HG02763 (cell line): ENCODE measurements around the gene ZFP69.
A peak's percentile ranks its signal among the peaks of the same experiment; 100 is the strongest.
"Not testable (repeated sequence)": the region's sequence is repeated elsewhere in the genome, so short reads cannot be mapped to it uniquely, and the experiment has no call there.

Experiments used
- ATAC-seq: cut with Tn5 transposase; IDR thresholded peaks from one replicate; pipeline ENCODE4 v1.9.1; 2021; ENCODE audit warnings: mild to moderate bottlenecking, moderate library complexity; ENCODE audit not compliant: unreplicated experiment

Gene ZFP69

DNA sequence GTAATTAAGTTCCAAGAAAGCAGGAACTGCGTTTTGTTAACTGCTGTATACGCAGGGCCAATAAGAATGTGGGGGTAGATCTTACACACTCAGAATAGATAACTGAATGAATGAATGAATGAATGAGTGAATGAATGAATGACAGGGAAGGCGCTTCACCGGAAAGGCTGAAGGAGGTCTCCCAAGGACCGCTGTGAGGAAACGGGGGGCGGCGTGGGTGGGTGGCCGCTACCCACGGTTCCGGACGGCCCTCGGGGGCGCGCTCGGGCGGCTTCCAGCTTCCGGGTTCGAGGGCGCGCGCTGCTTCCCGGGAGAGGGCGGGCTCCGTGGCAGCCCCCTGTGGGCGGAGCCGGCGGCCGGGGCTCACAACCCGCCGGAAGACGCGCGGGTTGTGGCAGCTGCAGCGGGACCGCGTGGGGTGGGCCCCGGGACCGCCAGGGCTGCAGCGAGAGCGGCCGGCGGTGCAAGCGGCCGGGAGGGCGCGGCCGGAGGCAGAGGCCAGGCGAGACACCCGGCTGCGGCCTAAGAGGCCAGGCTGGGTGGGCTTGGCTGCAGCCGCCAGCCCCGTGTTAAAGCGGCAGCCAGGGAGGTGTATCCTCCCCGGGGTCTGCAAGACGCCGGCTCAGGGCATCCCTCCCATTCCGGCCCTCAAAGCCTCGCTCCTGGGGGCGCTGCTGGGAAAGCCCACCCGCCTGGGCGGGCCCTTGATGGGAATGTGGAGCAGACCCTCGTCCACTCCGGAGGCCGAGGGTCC is at the start of gene ZFP69:
Gene ZFP69 (plus strand): TSS at position 367 of the 754 bp plus-strand sequence. CDS start 2,072 bp downstream, outside the sequence.
- peak; percentile 79 for ATAC-seq

DNA sequence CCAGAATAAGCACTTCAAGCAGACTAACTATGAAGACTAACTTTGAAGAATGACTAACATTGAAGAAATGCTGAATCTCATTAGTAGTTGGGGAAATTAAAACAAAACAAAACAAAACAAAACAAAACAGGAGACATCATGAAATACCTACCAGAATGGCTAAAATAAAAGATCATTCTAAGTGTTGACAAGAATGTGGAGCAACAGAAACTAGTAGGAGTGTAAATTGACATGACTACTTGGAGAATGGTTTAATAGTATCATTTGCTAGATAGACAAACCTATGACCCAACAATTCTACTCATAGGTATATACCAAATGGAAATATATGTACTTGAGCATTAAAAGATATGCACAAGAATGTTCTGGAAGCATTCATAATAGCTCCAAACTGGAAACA is 45.7 kb upstream of the ZFP69 start:
- no peak for ATAC-seq

DNA sequence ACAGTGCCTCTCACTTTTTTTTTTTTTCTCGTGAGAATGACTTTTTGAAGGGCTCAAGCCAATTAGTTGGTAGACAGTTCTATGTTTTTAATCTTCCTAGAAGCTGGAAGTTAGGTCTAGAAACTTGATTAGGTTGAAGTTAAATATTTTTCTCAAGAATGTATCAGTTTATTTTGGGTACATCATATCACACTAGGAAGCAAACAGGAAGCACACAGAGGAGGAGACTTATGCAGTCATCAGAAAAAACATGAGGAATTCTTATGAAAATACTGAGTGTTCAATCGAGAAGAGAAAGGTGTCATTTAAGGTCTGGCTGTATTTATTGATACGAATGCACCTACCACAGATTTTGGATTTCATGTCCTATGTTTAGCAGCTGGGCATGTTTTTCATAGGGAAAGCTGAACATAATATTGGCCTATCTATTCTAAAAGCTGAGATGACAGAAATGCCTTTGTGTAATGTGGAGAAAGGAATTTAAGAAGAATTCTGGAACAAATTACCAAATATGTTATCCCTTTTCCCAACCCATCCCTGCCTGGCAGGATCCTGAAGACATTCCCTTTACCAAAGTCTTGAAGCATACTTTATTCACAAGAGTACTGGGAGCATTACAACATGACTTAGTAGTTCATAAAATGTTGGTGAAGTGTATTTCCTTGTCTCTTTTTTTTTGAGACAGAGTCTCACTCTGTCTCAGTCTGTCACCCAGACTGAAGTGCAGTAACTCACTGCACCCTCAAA is 44.3 kb upstream of the ZFP69 start:
- no peak for ATAC-seq

DNA sequence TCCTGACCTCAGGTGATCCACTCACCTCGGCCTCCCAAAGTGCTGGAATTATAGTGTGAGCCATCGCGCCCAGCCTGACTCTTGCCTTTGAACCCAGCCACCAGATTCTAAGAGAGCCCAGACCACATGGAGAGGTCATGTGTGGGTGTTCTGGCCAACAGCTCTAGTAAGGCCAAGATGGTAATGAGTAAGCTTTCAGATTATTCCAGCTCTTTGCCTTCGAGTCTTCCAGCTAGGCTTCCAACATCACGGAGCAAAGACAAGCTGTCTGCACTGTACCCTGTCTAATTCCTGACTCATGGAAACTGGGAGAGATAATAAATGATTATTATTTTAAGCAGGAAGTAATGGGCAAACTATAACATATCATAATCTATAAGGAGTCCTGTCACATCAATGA is 41.6 kb upstream of the ZFP69 start:
- ATAC-seq = no peak

DNA sequence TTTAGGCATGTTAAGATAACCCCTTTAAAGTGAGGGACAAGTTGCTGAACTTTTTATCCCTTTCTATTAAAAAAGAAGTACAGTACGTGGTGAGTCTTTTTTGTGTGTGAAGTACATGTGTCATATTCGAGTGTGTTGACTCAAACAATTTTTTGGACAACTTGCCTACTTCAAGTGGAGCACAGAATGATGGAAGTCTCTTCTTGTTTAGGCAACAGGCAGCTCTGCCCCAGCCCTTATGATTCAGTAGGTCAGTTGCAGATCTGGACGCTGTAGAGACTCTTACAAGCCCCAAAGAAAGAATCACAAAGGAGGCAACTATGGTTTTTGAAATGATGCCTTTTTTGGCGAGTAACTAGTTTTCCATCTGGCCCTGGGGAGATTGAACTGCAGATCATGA is 41.2 kb upstream of the ZFP69 start:
- ATAC-seq = no peak

DNA sequence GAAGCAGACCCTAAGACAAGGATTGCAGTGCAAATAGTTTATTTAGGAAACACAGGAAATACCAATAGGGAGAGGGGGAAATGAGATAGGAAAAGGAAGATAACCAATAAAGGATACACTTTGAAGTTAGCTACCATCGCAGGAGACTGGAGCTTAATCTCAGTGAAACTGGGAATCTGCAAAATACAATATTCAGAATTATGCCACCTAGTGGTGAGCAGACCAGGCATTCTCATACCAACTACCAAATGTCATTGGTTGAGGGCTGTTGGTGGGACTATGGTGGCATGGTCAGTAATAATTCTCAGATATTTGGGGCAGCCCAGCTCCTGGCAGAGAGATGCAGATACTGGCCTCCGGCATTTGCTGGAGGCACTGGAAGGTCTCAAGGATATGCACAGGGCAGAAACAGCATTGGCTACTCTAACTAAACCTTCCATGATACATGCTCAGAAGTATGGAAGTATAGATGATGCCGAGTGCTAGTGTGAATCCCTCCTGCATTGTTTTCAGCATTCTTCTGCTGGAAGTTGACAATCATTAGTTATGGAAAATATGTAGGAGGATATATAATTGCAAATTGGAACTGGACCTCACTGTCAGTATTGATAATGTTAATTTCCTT is 38.6 kb upstream of the ZFP69 start:
- ATAC-seq = no peak

DNA sequence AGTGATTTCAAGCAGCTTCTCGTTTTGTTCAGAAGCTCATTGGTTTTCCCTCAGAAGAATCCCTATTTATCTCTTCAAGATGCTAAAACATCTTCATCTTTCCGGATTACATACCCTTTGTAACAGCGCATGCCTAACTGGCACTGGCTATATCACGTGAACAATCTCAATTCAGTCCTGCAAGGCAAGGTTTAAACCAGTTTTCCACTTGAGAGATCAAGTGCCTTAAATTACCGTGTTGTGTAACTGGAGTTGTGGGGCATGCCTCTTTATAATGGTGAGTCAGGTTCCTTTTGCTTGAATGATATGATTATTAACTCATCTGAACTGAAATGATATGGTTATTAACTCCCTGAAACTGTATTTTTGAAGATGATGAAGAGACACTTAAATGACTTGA is 37.8 kb upstream of the ZFP69 start:
- no peak for ATAC-seq

DNA sequence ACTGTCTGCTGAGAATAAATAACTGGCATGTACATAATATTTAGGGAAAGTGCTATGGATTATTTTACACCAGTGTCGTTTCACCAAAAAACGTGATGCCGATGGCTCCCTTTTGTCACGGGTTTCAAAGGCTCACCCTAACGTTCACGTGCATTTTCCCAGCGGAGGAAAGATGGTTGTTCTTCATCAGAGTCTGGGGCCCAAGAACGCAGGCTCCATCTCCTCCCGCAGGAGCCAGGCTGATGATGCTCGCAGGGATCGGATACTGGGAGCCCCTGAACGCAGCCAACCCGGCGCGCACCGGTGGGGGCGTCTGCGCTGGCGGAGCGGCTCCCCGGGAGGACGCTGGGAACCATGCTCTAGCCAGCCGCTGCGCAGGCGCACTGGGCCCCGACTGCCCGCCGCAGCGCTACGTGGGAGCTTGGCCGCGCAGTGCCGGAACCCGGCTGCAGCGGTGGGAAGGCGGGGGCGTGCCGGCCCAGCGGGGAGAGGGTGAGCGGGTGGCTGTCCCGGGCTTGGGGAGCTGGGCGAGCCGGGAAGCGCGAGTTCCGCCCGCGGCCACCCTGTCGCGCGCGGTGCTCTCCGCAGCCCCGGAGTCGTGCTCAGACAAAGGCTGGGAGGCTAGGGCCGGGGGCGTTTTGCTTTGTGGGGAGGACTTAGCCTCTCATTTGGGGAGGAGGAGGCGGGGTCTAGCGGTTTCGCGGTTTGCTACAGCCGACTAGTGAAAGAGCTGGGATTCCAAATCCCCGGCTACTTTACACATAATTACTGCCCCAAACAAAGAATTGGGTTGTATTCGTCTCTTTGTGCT is 27.2 kb upstream of the ZFP69 start, which contains the start of gene ZFP69B:
Gene ZFP69B (plus strand): TSS at position 793 of the 811 bp plus-strand sequence. CDS start 486 bp downstream, outside the sequence.
- peak; percentile 86 for ATAC-seq

DNA sequence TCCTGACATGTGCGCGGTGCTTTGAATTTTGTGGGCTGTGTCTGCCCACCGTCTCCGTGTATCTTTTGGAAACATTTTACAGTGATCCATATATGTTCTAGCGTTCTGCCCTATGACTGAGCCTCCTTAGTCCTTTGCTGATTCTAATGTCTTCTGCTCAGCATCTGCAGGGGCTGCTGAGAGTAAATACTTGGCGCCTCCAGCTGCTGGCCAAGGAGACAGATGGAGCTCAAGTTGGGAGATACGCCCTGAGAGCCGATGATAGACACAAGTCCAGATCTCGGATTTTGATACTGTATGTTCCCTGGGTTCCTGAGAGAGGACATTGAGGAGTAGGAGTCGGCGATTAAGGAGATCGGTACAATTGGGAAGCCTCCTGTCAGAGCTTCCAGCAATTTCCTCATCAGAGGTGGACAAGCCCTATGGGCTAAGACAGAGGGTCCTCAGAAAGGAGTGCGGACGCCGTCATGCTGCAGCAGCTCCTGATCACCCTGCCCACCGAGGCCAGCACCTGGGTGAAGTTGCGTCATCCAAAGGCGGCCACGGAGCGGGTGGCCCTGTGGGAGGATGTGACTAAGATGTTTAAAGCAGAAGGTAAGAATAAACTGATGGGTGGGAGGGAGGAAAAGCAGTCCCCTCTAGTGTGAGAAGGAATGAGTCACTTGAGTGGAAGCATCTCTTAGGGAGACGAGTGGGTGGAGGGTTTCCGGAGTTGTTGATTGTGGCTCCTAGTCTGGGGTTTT is 26.4 kb upstream of the ZFP69 start:
- ATAC-seq = peak; percentile 17

DNA sequence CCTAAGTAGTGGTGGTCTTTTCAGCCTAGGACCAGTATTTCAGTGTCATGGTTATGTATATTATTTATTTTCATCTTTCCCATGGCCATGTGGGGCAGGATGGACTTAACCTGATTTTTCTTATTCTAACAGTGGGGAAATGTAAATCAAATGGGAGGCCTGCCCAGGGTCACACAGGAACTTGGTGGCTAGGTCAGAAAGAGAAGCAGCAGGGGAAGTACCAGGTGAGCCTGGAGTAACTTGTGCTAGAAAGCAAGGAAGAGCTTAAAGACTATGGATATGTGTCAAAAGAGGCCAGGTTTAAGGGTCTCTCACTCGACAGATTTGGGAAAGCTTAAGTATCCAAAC is 25.9 kb upstream of the ZFP69 start:
- ATAC-seq = no peak

DNA sequence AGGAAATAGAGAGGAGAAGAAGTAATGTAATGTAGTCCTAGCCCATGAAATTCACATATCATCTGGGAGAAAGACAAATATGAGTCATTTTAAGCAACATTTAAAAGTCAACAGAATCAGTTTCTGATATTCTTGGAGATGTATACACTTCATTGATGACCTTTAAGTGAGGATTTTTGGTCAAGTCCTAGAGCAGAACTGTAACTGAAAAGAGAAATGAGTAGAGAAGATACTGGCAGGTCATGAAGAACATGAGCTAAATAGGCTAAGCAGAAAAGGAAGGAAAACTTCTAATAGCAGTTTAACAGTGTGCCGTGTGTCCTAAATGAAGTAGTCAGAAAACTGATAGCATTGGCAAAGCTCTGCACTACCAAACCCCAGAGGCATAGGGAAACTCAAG is 22.2 kb upstream of the ZFP69 start:
- no peak for ATAC-seq

DNA sequence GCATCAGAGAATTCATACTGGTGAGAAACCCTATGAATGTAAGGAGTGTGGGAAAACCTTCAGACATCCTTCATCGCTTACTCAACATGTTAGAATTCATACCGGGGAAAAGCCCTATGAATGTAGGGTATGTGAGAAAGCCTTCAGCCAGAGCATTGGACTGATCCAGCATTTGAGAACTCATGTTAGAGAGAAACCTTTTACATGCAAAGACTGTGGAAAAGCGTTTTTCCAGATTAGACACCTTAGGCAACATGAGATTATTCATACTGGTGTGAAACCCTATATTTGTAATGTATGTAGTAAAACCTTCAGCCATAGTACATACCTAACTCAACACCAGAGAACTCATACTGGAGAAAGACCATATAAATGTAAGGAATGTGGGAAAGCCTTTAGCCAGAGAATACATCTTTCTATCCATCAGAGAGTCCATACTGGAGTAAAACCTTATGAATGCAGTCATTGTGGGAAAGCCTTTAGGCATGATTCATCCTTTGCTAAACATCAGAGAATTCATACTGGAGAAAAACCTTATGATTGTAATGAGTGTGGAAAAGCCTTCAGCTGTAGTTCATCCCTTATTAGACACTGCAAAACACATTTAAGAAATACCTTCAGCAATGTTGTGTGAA is 14.0 kb upstream of the ZFP69 start:
- no peak for ATAC-seq

DNA sequence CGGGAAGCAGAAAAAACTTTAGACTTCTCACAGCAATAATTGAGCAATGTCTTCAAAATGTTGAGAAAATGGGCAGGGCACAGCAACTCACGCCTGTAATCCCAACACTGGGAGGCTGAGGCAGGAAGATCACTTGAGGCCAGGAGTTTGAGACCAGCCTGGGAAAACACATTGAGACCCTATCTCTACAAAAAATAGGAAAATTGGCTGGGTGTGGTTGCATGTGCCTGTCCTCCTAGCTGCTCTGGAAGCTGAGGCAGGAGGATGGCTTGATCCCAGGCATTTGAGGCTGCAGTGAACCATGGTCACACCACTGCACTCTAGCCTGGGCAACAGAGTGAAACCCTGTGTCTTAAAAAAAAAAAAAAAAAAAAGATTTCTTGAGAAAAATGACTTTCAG is 7.8 kb upstream of the ZFP69 start:
- no peak for ATAC-seq

DNA sequence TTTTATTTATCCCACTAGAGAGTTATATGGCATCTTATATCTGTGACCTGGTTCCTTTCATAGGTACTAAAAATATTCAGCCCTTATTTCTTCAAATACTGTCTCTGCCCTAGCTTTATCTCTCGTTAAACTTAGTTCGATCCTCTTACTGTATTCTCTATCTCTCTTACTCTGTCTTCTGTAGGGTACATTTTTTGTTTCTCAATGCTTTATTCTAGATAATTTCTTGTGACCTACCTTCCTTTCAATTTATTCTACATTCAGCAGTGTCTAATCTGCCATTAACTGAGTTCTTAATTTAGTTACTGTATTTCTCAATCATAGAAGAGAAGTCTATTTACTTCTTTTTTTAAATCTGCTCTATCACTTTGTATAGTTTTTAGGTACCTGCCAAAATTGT is 1.8 kb upstream of the ZFP69 start:
- no peak for ATAC-seq

DNA sequence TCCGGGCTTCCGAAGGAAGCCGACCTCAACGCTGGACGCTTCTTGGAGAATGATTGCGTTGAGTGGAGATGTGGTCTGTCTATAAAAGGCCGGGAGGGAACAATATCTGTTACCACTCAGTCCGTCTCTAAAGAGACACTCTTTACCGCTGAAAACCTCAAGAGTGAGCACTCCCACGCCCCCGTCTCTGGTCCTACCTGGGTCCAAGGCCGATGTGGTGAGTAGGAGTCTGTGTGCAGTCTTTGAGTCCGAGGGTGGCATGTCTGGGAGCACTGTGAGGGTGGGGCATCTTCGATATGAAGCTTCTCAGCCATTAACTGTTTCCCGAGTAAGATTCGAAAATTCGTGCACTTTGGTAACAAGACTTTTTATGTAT is 576 bp downstream of the ZFP69 start:
- no peak for ATAC-seq

DNA sequence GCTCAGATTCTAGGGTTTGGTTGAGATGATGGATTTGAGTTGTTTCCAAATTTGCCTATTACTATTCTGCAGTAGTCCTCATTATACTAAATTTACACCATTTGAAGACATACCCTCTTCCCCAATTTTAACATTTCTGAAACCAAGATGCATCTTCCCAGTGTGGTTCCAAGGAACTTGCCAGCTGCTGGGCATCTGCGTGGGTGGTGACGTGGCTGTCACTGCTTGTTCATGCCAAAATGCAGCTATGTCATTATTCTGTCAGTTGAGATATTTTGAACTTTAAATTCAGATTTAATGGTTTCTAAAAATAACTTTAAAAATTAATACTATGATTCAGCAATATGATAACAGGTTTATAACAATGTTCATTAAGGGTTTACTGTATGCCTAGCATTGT is 1.2 kb downstream of the ZFP69 start:
- ATAC-seq = no peak

DNA sequence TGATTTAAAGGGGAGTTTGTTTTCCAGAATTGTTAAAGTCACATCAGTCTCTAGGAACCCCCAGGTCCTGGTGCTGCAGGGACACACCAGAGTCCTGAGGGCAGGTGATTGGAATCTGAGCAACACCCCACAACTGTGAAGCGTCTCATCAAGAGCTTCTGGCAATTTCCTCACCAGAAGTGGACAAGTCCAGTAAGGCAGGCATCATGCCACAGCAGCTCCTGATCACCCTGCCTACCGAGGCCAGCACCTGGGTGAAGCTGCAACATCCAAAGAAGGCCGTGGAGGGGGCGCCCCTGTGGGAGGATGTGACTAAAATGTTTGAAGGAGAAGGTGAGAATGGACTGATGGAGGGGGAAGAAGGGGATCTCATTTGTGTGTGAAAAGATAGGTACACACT is 2.1 kb downstream of the ZFP69 start:
- ATAC-seq = no peak

DNA sequence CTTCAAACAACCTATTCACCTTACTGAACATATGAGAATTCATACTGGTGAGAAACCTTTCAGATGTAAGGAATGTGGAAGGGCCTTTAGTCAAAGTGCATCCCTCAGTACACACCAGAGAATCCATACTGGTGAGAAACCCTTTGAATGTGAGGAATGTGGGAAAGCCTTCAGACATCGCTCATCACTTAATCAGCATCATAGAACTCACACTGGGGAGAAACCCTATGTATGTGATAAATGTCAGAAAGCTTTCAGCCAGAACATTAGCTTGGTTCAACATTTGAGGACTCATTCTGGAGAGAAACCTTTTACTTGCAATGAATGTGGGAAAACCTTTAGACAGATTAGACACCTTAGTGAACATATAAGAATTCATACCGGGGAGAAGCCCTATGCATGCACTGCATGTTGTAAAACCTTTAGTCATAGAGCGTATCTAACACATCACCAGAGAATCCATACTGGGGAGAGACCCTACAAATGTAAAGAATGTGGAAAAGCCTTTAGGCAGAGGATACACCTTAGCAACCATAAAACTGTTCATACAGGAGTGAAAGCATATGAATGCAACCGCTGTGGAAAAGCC is 18.3 kb downstream of the ZFP69 start:
- no peak for ATAC-seq

DNA sequence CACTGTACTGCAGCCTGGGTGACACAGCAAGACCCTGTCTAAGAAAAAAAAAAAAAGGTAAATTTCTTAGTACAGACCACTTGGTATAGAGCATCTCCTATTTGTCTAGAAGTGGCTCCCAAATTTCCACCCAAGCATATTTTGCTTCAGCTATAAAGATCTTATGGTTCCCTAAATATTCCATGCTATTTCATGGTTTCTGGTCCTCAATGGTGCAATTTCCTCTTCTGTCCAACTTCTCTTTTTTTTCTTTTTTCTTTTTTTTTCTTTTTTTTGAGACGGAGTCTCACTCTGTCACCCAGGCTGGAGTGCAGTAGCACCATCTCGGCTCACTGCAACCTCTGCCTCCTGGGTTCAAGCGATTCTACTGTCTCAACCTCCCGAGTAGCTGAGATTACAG is 25.6 kb downstream of the ZFP69 start:
- not testable (repeated sequence) for ATAC-seq

DNA sequence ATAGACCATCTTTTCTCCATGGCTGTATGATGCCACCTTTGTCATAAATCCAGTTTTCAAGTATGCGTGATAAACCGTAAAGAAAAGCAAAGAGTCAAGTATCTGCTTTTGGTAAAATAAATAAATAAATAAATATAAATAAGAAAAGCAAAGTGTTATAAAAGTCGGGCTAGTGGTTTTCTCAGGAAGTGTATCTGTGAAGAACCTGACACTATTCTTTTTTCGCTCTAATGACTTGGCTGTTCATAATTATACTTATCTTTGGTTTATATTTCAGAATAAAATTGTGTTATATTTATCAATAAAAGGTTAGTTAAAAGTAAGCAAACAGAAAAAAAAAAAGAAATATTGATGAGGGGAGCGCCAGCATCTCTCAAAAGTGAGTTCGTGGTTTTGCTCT is 30.9 kb downstream of the ZFP69 start:
- no peak for ATAC-seq
